NCI-H187 (cell line): ENCODE results near the gene EVPL.

Experiments used
- DNase-seq, 2 experiments: peaks; one replicate each; lab custom pipeline; 2025; lab: John Stamatoyannopoulos, UW

The EVPL gene

GRCh38 chr17:76017481-76018339 is 9.4 kb downstream of the EVPL start:
- no peak for DNase-seq

- DNase-seq = no peak
Observed at GRCh38 chr17:76014925-76015261, 12.2 kb downstream of the EVPL start.

- peak in 1 of 2 experiments; percentile 57 for DNase-seq
Observed at GRCh38 chr17:76014100-76014924, 12.8 kb downstream of the EVPL start.

GRCh38 chr17:76013377-76013932 is 13.7 kb downstream of the EVPL start:
- DNase-seq = no peak

GRCh38 chr17:76011951-76012350 is 15.2 kb downstream of the EVPL start:
- DNase-seq = no peak

- no peak for DNase-seq
Observed at GRCh38 chr17:76009969-76010661, 17.0 kb downstream of the EVPL start.

- no peak for DNase-seq
Observed at GRCh38 chr17:76009447-76009846, 17.7 kb downstream of the EVPL start.

GRCh38 chr17:76008630-76009425 is 18.3 kb downstream of the EVPL start:
- no peak for DNase-seq

- no peak for DNase-seq
Observed at GRCh38 chr17:76008208-76008607, 18.9 kb downstream of the EVPL start.

GRCh38 chr17:76007850-76008165 is 19.3 kb downstream of the EVPL start:
- no peak for DNase-seq

GRCh38 chr17:76007131-76007849 is 19.8 kb downstream of the EVPL start:
- no peak for DNase-seq

GRCh38 chr17:76005263-76006149 is 21.6 kb downstream of the EVPL start:
- DNase-seq = peak; percentile 12 to 44

GRCh38 chr17:76004750-76005262 is 22.3 kb downstream of the EVPL start:
- no peak for DNase-seq

- DNase-seq = no peak
Observed at GRCh38 chr17:76003915-76004314, 23.2 kb downstream of the EVPL start.

GRCh38 chr17:76002100-76002499 is 25.0 kb downstream of the EVPL start:
- no peak for DNase-seq

GRCh38 chr17:76000755-76001521 is 26.2 kb downstream of the EVPL start, which contains the start of gene CDK3:
Gene CDK3 (plus strand): TSS chr17:76000855. CDS start chr17:76001426, 571 bp downstream.
- no peak for DNase-seq

- no peak for DNase-seq
Observed at GRCh38 chr17:76000016-76000754, 26.9 kb downstream of the EVPL start.

GRCh38 chr17:75998327-75998795 is 28.7 kb downstream of the EVPL start:
- no peak for DNase-seq
